Measurements from ENCODE around the gene TRHDE.

- TF ChIP-seq CTCF (IDR thresholded peaks at IDR 0.05) = no peak
- TF ChIP-seq POLR2A (IDR thresholded peaks at IDR 0.05) = no peak
These were observed 97.3 kb downstream of the TRHDE start for GRCh38 chr12:72369423-72369959.
